ENCODE measurements around the gene SYT17. TPM values are rescaled to one million over a fixed set of nuclear protein-coding genes. Genes with fewer than 3 reads are reported as not detected.

Gene SYT17
- total and polyA plus RNA-seq, 2 experiments from 2014 or later = 0.32 to 1.5 TPM

- no peaks in the 10 kb centered on the region for H3K4me1 ChIP-seq (ENCODE audit: low read depth)
- TF ChIP-seq CTCF (IDR thresholded peaks at IDR 0.05; ENCODE audit: low read depth, low read length) = no peak
- no peak for DNase-seq (ENCODE audit: low read depth in 1 of 2, low spot score in 1 of 2)
- H3K27me3 ChIP-seq = no peaks in the 10 kb centered on the region
- no peak overlapping the region for H3K4me3 ChIP-seq
- H3K36me3 ChIP-seq = no peaks in the 10 kb centered on the region
- H3K27ac ChIP-seq = no peak overlapping the region
- no peaks in the 10 kb centered on the region for H3K9me3 ChIP-seq (ENCODE audit: low read depth)
Observed at GRCh38 chr16:19236561-19237209, 68.6 kb downstream of the SYT17 start.

DNA sequence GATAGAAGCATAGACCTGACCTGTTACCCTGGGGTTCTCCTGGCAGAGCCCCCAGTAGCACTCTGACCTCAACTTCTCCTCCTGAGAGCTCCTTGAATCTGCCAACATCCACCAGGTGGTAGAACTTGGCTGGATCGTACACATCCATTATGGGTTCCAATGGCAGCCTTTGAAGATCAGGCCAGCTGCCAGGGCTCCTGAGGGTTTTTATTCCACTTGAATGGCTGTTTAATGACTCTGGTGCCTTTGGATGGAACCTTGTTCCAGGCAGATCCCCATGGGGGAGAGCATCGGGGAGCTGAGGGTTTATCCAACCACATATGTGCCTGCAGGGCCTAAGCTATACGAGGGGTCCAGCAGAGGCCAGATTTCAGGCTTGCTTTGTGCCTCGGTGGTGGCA is 70.4 kb downstream of the SYT17 start:
- Histone ChIP-seq H3K27ac (no peak overlapping the region), H3K4me3 (no peak overlapping the region), H3K4me1 (ENCODE audit: low read depth) (no peaks in the 10 kb centered on the region), H3K9me3 (ENCODE audit: low read depth) (no peaks in the 10 kb centered on the region), H3K27me3 (no peaks in the 10 kb centered on the region), H3K36me3 (no peaks in the 10 kb centered on the region)
- TF ChIP-seq CTCF (IDR thresholded peaks at IDR 0.05; ENCODE audit: low read depth, low read length) = no peak
- DNase-seq (ENCODE audit: low read depth in 1 of 2, low spot score in 1 of 2) = no peak

GRCh38 chr16:19239511-19240155 is 71.6 kb downstream of the SYT17 start:
- H3K27me3 ChIP-seq = no peaks in the 10 kb centered on the region
- H3K4me3 ChIP-seq = no peak overlapping the region
- H3K36me3 ChIP-seq = no peaks in the 10 kb centered on the region
- no peaks in the 10 kb centered on the region for H3K4me1 ChIP-seq (ENCODE audit: low read depth)
- no peak overlapping the region for H3K27ac ChIP-seq
- H3K9me3 ChIP-seq (ENCODE audit: low read depth) = no peaks in the 10 kb centered on the region
- DNase-seq (ENCODE audit: low read depth in 1 of 2, low spot score in 1 of 2) = no peak
- TF ChIP-seq CTCF (IDR thresholded peaks at IDR 0.05; ENCODE audit: low read depth, low read length) = no peak

DNA sequence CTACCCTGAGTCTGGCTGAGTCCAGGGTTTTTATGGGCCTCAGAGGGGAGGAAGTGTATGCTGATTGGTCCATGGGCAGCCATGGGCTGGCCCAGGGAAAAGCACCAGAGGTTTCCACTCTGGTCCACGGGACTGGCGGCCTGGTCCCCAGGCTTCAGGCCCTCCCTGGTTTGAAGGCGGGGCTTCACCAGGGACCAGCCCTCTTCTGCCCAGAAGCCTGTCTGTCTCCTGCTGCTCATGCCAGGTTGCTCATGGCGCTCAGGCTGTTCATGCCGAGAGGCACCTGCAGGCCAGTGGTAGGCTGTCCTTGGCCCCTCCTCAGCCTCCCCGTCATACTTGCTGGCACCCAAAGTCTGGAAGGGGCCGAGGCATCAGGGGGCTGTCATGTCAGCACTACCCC is 72.5 kb downstream of the SYT17 start:
- Histone ChIP-seq H3K36me3 (no peaks in the 10 kb centered on the region), H3K9me3 (ENCODE audit: low read depth) (no peaks in the 10 kb centered on the region), H3K4me1 (ENCODE audit: low read depth) (no peaks in the 10 kb centered on the region), H3K27me3 (no peaks in the 10 kb centered on the region), H3K27ac (no peak overlapping the region), H3K4me3 (no peak overlapping the region)
- no peak for TF ChIP-seq CTCF (IDR thresholded peaks at IDR 0.05; ENCODE audit: low read depth, low read length)
- no peak for DNase-seq (ENCODE audit: low read depth in 1 of 2, low spot score in 1 of 2)

DNA sequence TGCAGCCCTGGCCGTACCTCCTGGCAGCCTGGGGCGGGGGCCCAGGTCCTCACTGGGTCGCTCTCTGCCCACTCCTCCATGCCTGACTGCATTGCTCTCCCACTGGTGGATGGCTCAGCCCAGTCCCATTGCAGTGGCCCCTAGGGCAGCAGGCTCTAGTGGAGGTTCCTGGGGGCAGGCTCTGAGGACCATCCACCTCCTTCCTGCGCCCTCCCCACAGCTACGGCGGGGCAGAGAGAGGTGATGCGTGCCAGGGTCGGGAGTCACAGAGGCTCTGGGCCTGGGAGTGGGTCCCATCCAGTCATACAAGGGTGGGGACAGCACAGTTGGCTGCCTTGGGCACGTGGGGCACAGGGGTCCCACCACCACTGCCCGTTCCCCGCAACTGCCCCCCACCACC is 73.5 kb downstream of the SYT17 start:
- Histone ChIP-seq H3K27me3 (no peaks in the 10 kb centered on the region), H3K27ac (no peak overlapping the region), H3K9me3 (ENCODE audit: low read depth) (no peaks in the 10 kb centered on the region), H3K4me1 (ENCODE audit: low read depth) (no peaks in the 10 kb centered on the region), H3K4me3 (no peak overlapping the region), H3K36me3 (no peaks in the 10 kb centered on the region)
- no peak for TF ChIP-seq CTCF (IDR thresholded peaks at IDR 0.05; ENCODE audit: low read depth, low read length)
- no peak for DNase-seq (ENCODE audit: low read depth in 1 of 2, low spot score in 1 of 2)

Data from cardiac muscle cell (in vitro differentiated cells and primary cell).